ENCODE results near the gene PRDX6.
A peak's percentile ranks its signal among the peaks of the same experiment; 100 is the strongest.

The PRDX6 gene, protein sequence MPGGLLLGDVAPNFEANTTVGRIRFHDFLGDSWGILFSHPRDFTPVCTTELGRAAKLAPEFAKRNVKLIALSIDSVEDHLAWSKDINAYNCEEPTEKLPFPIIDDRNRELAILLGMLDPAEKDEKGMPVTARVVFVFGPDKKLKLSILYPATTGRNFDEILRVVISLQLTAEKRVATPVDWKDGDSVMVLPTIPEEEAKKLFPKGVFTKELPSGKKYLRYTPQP

DNA sequence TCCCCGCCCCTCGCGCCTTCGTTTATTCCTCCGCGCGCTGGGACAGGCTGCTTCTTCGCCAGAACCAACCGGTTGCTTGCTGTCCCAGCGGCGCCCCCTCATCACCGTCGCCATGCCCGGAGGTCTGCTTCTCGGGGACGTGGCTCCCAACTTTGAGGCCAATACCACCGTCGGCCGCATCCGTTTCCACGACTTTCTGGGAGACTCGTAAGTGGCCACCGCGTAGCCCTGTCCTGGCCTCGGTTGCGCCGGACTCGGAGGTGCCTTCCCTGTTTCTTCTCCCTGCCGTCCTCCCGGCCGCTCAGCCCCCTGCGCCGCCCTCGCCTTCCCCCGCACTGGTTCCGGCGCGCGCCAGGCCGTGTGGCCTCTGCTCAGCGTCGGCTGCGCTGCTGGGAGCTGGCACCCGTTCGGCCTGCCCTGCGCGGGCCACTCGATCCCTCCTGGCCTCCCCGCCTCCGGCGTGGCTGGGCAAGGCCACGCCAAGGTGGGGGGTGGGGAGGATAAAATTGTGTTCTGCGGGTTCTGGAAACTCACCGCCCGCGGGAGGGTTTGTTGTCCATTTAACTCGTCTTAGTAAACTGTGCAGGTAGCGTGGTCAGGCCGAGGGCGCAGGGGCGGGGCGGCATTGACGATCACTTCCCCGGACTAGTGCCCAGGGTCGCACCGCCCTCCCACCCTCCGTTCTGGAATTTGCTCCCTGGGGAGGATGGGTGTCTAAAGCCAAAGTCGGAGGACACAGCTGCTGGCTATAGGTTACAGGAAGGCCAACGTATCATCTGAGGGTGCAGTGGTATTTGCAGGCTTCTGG, at the start of gene PRDX6:
PRDX6 (plus strand) TSS at position 50 of the 808 bp plus-strand sequence; CDS start at position 113, 63 bp downstream.
- peak; percentile 37 for DNase-seq (ENCODE audit: extremely low read depth, low read depth)
- peak within 1 kb of the TSS; percentile 89 for H3K4me3 ChIP-seq (replicated peaks; ENCODE audit: low read depth, low read length)
- TF ChIP-seq, protein P1, sequence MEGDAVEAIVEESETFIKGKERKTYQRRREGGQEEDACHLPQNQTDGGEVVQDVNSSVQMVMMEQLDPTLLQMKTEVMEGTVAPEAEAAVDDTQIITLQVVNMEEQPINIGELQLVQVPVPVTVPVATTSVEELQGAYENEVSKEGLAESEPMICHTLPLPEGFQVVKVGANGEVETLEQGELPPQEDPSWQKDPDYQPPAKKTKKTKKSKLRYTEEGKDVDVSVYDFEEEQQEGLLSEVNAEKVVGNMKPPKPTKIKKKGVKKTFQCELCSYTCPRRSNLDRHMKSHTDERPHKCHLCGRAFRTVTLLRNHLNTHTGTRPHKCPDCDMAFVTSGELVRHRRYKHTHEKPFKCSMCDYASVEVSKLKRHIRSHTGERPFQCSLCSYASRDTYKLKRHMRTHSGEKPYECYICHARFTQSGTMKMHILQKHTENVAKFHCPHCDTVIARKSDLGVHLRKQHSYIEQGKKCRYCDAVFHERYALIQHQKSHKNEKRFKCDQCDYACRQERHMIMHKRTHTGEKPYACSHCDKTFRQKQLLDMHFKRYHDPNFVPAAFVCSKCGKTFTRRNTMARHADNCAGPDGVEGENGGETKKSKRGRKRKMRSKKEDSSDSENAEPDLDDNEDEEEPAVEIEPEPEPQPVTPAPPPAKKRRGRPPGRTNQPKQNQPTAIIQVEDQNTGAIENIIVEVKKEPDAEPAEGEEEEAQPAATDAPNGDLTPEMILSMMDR (IDR thresholded peaks at IDR 0.05; ENCODE audit: low read depth, low read length, missing control alignments), result no peak

DNA sequence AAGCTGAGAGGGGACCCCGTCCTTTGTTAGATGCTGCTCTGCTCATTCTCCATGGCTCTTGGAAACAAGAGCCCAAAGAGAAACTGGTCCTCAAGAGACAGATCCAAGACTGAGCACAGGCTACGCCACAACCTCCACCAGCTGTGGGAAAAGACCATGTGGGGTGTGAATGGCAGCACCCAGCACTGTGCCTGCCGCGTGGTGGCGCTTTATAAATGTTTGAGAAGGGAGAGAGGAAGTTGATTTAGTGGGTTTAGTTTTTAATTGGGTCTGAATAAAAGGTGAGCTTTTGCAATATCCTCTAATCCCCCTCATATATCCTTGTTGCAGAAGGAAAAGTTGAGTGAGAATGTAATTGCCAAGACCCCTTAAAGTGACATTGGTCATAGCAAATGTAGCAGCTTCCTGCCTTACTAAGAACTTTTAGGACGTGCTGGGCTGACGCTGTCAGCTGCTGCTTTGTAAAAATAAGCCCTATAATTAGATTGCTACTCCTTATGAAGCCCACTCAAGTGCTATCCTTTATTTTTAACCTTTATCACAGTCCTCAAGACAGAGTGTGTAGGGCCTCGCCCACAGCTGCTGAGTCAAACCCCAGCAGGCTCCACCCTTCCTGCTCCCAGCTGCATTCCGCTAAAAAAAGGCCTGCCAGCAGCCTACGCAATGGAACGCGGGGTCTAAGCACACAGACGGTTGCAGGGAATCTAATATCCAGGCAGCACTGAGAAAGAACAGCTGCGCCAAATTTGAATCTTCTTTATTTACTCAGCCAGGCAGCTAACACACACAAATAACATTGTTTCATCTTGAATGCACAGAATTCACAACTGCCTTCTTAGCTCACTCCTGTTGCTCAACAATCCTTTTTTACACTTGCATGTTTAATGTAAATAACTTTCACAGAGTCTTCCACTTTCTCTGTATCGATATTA, 47.4 kb upstream of the PRDX6 start:
- TF ChIP-seq, protein P1 (IDR thresholded peaks at IDR 0.05; ENCODE audit: low read depth, low read length, missing control alignments), result peak; percentile 74
- peak overlapping the region; percentile 31 for H3K4me3 ChIP-seq (replicated peaks; ENCODE audit: low read depth, low read length)
- DNase-seq (ENCODE audit: extremely low read depth, low read depth), result peak; percentile 84

DNA sequence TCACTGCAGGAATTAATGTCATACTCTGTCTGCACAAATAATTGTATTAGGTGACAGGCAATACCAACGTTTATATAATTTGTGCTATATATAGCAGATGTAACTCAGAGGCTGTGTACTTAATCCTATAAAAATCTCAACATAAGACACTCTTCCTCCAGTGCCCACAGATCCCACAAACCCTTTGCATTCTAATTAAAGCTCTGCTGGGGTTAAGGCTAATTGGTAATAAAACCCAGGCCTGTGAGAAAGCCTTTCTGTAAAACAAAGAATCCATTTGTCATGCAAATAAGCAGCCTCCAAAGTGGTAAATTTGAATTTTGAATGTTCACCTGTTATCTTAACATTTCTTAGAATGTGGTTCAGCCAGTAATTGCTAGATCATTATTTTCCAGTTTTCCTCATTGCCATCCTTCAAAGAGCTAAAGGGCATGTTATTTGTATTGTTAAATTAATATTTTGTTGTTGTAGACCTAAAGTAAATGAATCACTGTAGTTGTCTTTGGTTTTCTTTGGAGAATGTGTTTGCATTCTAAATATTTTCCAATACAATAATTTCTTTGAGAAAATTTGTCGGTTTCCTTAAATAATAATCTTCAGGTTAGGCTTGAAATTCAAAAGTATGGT, 46.3 kb upstream of the PRDX6 start:
- no peak for DNase-seq (ENCODE audit: extremely low read depth, low read depth)
- H3K4me3 ChIP-seq (replicated peaks; ENCODE audit: low read depth, low read length), result no peak overlapping the region
- TF ChIP-seq, protein P1 (IDR thresholded peaks at IDR 0.05; ENCODE audit: low read depth, low read length, missing control alignments), result no peak

DNA sequence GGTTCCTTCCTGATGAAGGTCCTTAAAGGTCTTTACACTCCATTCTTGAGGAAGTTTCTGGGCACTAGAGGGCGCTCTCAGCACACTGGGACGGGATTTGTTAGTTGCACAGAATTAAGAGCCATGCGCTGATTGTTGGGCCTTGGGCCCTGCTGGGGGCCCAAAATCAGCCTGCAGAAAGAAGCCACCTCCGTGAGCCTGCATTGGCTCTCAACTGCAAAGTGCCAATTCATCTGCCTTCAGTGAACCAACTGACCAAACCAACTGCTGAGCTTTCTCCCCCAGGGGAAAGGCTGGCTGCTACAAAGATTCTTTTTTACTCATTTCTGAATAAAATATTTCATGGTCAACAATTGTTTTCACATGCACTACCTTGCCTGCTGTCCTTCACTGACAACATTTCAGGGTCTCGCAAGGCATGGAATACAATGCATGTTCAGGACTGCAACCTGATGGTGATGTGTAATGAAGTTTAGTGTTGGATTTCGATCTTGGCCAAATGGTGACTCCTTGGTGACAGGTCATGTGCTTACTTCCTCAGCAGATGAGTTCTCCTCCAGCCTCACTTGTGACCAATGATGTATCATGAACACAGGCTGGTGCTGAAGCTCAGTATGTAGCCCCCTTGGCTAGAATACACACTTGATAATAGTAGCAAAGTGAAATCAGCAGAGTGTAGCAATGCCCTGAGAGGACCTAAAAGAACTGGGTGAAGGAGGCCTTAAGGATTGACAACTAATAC, 45.7 kb upstream of the PRDX6 start:
- no peak overlapping the region for H3K4me3 ChIP-seq (replicated peaks; ENCODE audit: low read depth, low read length)
- peak; percentile 83 for DNase-seq (ENCODE audit: extremely low read depth, low read depth)
- TF ChIP-seq, protein P1 (IDR thresholded peaks at IDR 0.05; ENCODE audit: low read depth, low read length, missing control alignments), result peak; percentile 89

DNA sequence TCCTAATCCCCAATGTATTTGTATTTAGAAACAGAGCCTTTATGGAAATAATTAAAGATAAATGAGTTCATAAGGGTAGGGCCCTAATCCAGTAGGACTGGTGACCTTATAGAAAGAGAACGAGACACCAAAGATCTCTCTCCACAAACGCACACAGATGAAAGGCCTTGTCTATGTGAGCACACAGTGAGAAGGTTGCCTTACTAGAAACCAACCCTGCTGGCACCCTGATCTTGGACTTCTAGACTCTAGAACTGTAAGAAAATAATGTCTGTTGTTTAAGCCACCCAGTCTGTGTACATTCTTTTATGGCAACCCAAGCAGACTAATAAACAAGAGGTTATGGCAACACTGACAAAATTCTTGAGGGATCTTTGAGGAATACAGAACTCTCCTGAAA, 44.8 kb upstream of the PRDX6 start:
- no peak overlapping the region for H3K4me3 ChIP-seq (replicated peaks; ENCODE audit: low read depth, low read length)
- TF ChIP-seq, protein P1 (IDR thresholded peaks at IDR 0.05; ENCODE audit: low read depth, low read length, missing control alignments), result no peak
- DNase-seq (ENCODE audit: extremely low read depth, low read depth), result no peak
